Measurements from ENCODE around the gene SCD5. TPM values are rescaled to one million over a fixed set of nuclear protein-coding genes. Genes with fewer than 3 reads are reported as not detected.

The SCD5 gene
- total RNA-seq, 1 donor from 2014 or later, result 36.9 TPM

DNA sequence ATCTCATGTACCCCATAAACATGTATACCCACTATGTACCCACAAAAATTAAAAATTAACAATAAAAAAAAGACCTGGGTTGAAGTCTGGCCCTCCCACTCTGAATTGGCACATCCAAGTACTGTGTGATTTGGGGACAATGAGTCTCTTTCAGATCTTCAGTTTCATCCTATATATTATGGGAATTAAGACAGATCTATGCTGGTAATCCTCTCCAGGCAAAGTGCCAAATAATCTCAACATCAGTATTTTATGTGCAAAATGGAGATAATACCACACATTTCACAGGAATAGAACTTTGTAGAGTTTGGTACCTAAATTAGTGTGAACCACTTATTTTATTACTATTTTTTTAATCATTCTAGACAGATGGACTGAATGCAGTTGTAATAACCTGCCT, 11.0 kb upstream of the SCD5 start:
- H3K27ac ChIP-seq, result no peak overlapping the region
- Mint-ChIP-seq H3K9me3 (no peaks in the 10 kb centered on the region), H3K27ac (no peak overlapping the region), H3K4me3 (no peak overlapping the region), H3K27me3 (ENCODE audit: insufficient read depth, low read depth) (peaks cover 2% of the 10 kb centered on the region), H3K36me3 (no peaks in the 10 kb centered on the region), H3K4me1 (peaks cover 46% of the 10 kb centered on the region)
- H3K9ac ChIP-seq, result no peak overlapping the region
- H3K4me1 ChIP-seq, result peaks cover 28% of the 10 kb centered on the region
- H2AFZ ChIP-seq (replicated peaks), result no peak overlapping the region
- no peaks in the 10 kb centered on the region for H3K9me3 ChIP-seq (ENCODE audit: low read depth)
- H3K79me2 ChIP-seq (ENCODE audit: low read depth), result no peaks in the 10 kb centered on the region
- peaks cover 62% of the 10 kb centered on the region for H3K27me3 ChIP-seq
- no peak overlapping the region for H3K4me2 ChIP-seq
- H3K36me3 ChIP-seq, result no peaks in the 10 kb centered on the region
- H3F3A ChIP-seq (ENCODE audit: low read depth), result peaks cover 29% of the 10 kb centered on the region
- TF ChIP-seq, protein P1, sequence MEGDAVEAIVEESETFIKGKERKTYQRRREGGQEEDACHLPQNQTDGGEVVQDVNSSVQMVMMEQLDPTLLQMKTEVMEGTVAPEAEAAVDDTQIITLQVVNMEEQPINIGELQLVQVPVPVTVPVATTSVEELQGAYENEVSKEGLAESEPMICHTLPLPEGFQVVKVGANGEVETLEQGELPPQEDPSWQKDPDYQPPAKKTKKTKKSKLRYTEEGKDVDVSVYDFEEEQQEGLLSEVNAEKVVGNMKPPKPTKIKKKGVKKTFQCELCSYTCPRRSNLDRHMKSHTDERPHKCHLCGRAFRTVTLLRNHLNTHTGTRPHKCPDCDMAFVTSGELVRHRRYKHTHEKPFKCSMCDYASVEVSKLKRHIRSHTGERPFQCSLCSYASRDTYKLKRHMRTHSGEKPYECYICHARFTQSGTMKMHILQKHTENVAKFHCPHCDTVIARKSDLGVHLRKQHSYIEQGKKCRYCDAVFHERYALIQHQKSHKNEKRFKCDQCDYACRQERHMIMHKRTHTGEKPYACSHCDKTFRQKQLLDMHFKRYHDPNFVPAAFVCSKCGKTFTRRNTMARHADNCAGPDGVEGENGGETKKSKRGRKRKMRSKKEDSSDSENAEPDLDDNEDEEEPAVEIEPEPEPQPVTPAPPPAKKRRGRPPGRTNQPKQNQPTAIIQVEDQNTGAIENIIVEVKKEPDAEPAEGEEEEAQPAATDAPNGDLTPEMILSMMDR (IDR thresholded peaks at IDR 0.05), result no peak
- TF ChIP-seq EZH2 (IDR thresholded peaks at IDR 0.05) (no peak), EZH2phosphoT487 (IDR thresholded peaks at IDR 0.05) (no peak)
- DNase-seq (ENCODE audit: low spot score), result no peak
- peaks cover 3% of the 10 kb centered on the region for H4K20me1 ChIP-seq (ENCODE audit: low read depth)
- H3K4me3 ChIP-seq, result no peak overlapping the region

DNA sequence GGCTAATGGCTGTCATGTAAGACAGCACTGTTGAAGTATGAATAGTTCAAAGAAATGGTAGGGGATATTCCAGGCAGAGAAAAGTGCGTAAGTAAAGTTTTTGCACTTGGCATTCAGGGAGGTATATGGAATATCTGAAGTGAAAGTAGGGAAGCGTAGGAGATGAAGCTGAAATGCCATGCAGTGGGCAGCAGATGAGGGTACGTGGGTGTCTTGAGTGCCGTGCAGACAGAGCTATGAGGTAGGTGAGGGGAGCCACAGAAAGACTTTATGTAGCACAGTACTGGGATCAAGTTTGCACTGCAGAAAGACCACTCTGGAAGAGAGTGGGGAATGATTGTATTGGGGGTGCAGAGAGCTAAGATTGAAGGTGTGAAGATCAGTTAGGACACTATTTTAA, 5.2 kb upstream of the SCD5 start:
- no peak for DNase-seq (ENCODE audit: low spot score)
- Histone ChIP-seq H3K27me3 (peaks cover 96% of the 10 kb centered on the region), H3K4me3 (no peak overlapping the region), H3K4me2 (no peak overlapping the region), H4K20me1 (ENCODE audit: low read depth) (no peaks in the 10 kb centered on the region), H2AFZ (replicated peaks) (no peak overlapping the region), H3K79me2 (ENCODE audit: low read depth) (no peaks in the 10 kb centered on the region), H3F3A (ENCODE audit: low read depth) (peaks cover 18% of the 10 kb centered on the region), H3K9ac (no peak overlapping the region), H3K36me3 (no peaks in the 10 kb centered on the region), H3K27ac (no peak overlapping the region), H3K9me3 (ENCODE audit: low read depth) (no peaks in the 10 kb centered on the region), H3K4me1 (peaks cover 10% of the 10 kb centered on the region)
- Mint-ChIP-seq H3K4me1 (peaks cover 18% of the 10 kb centered on the region), H3K27ac (no peak overlapping the region), H3K36me3 (no peaks in the 10 kb centered on the region), H3K9me3 (no peaks in the 10 kb centered on the region), H3K27me3 (ENCODE audit: insufficient read depth, low read depth) (no peaks in the 10 kb centered on the region), H3K4me3 (no peak overlapping the region)
- TF ChIP-seq EZH2phosphoT487 (IDR thresholded peaks at IDR 0.05), result no peak
- TF ChIP-seq, protein P1 (IDR thresholded peaks at IDR 0.05), result no peak
- TF ChIP-seq EZH2 (IDR thresholded peaks at IDR 0.05), result no peak

DNA sequence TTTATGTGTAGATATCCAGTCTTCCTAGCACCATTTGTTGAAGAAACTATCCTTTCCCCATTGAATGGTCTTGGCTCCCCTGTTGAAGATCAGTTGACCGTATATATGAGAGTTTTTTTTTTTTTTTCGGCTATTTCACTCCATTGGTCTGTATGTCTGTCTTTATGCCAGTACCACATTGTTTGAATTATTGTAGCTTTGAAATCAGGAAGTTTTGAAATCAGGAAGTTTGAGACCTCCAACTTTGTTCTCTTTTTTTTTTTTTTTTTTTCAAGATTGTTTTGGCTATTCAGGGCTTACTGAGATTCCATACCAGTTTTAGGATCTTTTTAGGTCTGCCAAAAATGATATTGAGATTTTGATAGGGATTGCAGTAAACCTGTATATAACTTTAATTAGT, 4.3 kb upstream of the SCD5 start:
- H3K27ac Mint-ChIP-seq, result no peak overlapping the region
- no peak overlapping the region for H3K4me3 ChIP-seq
- H3K79me2 ChIP-seq (ENCODE audit: low read depth), result no peaks in the 10 kb centered on the region
- H4K20me1 ChIP-seq (ENCODE audit: low read depth), result no peaks in the 10 kb centered on the region
- H2AFZ ChIP-seq (replicated peaks), result no peak overlapping the region
- H3K9me3 ChIP-seq (ENCODE audit: low read depth), result no peaks in the 10 kb centered on the region
- TF ChIP-seq, protein P1 (IDR thresholded peaks at IDR 0.05), result no peak
- TF ChIP-seq EZH2phosphoT487 (IDR thresholded peaks at IDR 0.05) (no peak), EZH2 (IDR thresholded peaks at IDR 0.05) (no peak)
- no peak overlapping the region for H3K4me3 Mint-ChIP-seq
- no peaks in the 10 kb centered on the region for H3K36me3 Mint-ChIP-seq
- peaks cover 18% of the 10 kb centered on the region for H3F3A ChIP-seq (ENCODE audit: low read depth)
- H3K9me3 Mint-ChIP-seq, result no peaks in the 10 kb centered on the region
- H3K27me3 Mint-ChIP-seq (ENCODE audit: insufficient read depth, low read depth), result no peaks in the 10 kb centered on the region
- H3K4me1 Mint-ChIP-seq, result peaks cover 18% of the 10 kb centered on the region
- peaks cover 96% of the 10 kb centered on the region for H3K27me3 ChIP-seq
- no peak overlapping the region for H3K27ac ChIP-seq
- no peak overlapping the region for H3K9ac ChIP-seq
- no peaks in the 10 kb centered on the region for H3K36me3 ChIP-seq
- H3K4me1 ChIP-seq, result peaks cover 10% of the 10 kb centered on the region
- no peak overlapping the region for H3K4me2 ChIP-seq
- no peak for DNase-seq (ENCODE audit: low spot score)
